ENCODE data around the gene FAM229B.
"Not testable (repeated sequence)": the region's sequence is repeated elsewhere in the genome, so short reads cannot be mapped to it uniquely, and the experiment has no call there.

The FAM229B gene

DNA sequence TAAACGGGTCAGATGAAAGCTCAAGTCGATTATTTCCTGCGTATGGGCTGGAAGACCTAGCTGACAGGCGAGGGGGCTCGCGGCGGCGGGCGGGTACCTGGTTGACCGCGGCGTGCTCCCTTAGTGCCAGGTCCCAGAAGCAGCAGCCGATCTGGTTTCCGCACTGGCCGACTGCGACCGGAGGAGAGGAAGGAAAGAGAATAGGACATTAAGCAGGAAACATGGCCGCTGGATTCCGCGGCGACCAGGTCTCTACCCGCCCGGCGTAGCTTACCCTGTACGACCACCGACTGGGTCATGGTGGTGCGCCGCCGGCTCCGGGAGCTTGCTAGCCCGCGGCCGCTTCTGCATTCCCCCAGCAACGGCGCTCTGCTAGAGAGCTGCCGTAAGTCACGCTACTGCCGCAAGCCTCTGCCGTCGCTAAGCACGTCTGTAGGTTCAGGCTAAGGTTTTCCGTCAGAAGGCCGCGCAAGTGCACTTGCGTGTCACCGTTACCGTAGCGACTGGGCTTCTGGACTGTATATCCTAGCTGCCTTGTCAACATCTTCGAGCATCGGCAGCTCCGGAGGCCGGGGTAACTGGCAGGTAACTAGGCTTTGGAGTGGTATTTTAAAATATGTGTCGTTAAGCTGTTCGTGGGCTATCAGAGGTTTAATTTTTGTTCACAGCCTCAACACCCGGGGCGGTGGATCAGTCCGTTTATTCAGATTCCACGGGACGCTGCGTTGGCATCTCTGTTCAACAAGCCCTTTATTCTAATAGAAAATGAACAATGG is at the start of gene FAM229B, which contains the start of gene TUBE1:
Gene FAM229B (plus strand): TSS at position 456 of the 776 bp plus-strand sequence. CDS start 11,693 bp downstream, outside the sequence.
Gene TUBE1 (minus strand): TSS at position 347 of the 776 bp plus-strand sequence. CDS start 48 bp downstream, at position 299.
- peak; percentile 85 for DNase-seq

DNA sequence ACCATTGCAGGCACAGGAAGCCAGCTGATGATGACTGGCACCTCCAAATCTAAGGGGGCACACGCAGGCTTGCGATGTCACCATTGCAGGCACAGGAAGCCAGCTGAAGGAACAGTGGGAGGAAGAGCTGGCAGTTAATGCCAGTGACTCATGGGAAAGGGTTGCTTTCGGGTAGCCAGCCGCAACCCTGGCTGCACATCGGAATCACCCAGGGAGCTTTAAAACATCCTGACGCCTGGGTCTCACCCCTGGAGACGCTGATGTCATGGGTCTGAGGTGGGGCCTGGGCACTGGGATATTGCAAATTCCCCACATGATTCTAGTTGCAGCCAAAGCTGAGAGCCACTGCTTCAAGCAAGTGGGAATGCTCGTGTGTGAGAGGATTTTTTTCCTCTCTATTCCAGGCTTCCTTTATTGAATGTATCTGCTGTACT is 49.6 kb upstream of the FAM229B start:
- DNase-seq, result no peak

GRCh38 chr6:112038268-112038667 is 49.1 kb upstream of the FAM229B start:
- DNase-seq, result no peak

- no peak for DNase-seq
Observed at GRCh38 chr6:112038756-112039430, 48.5 kb upstream of the FAM229B start.

GRCh38 chr6:112039431-112039770 is 48.0 kb upstream of the FAM229B start:
- no peak for DNase-seq

DNA sequence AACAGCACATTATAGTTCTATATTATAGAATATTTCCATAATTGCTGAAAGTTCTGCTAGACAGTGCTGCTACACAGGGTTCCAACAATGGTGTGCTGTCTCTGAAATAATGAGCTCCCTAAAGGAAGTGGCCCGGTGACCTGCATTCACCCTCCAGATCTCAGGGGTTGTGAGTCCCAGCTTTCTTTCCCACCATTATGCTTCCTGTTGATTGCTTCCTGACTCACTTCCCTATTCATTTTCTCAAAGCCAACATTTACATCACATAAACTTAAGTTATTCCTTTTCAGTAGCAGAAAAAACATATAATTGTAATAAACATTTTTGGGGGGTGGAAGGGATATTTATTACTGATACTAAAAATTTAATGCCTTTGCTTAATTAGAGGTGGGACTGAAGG is 46.4 kb upstream of the FAM229B start:
- DNase-seq, result no peak

DNA sequence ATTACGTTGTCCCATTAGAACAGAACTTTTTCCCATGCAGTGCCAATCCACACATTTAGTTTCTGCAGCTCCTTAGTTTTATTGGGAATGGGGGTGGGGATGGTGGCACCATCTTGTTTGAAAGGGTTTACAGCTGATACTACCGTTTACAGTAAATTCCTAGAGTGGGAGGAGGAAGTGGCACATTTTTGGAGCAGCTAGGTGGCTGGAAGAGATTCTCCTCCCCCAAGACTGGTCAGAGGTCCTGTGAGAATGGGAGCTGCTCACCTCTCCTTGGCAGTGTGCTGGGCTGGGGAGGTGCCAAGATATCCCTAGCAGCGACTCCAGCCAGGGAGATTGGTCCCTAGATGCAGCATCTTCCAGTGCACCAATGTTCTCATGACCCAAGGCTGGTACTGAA is 45.9 kb upstream of the FAM229B start:
- no peak for DNase-seq

- peak; percentile 82 for DNase-seq
Observed at GRCh38 chr6:112043032-112044007, 44.1 kb upstream of the FAM229B start.

GRCh38 chr6:112044196-112044595 is 43.2 kb upstream of the FAM229B start:
- DNase-seq, result no peak

- DNase-seq, result no peak
Observed at GRCh38 chr6:112044856-112045255, 42.5 kb upstream of the FAM229B start.

- not testable (repeated sequence) for DNase-seq
Observed at GRCh38 chr6:112047523-112047922, 39.9 kb upstream of the FAM229B start.

GRCh38 chr6:112049026-112049799 is 38.2 kb upstream of the FAM229B start:
- DNase-seq, result no peak

DNA sequence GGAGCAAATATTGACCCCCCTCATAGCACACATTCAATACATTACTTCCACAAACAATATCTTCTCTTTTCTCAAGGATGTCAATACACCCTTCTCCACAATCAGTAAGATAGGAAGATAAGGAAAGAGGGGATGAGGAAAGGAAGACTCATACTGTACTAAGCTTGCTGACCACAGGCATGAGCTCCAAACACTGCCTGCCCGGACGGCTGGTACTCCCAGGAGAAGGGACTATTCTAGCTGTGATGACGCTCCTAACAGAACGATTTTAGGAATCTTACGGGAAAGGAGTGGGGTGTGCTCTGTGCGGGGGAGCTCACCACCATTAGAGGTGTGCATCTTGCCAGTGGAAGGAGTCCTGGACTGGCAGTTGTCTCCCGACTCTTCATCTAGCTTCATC is 37.4 kb upstream of the FAM229B start:
- DNase-seq, result no peak

DNA sequence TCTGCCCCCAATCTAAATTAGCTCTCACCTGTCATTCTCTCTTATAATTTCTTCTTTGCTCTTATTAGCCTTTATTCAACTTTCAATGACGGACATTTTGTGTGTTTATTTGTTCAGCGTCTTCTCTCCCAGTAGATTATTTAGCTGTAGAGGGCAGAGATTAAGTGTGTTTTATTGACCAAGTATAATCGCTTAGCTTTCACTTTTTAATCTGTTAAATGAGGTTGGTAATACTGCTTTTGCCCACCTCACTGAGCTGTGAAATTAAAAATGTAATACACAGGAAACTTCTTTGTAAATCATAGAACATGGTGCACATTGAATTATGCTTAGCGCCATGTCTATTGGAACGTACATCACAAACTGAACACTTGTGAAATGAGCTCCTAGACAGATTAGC is 37.0 kb upstream of the FAM229B start:
- no peak for DNase-seq

- DNase-seq, result not testable (repeated sequence)
Observed at GRCh38 chr6:112051251-112051740, 36.1 kb upstream of the FAM229B start.

GRCh38 chr6:112054001-112054400 is 33.4 kb upstream of the FAM229B start, which contains the start of gene CCN6:
CCN6 (plus strand) TSS chr6:112054104; CDS start chr6:112054358, 254 bp downstream.
- DNase-seq, result no peak

- DNase-seq, result no peak
Observed at GRCh38 chr6:112054555-112055190, 32.7 kb upstream of the FAM229B start.

- DNase-seq, result no peak
Observed at GRCh38 chr6:112058243-112059032, 29.0 kb upstream of the FAM229B start.

DNA sequence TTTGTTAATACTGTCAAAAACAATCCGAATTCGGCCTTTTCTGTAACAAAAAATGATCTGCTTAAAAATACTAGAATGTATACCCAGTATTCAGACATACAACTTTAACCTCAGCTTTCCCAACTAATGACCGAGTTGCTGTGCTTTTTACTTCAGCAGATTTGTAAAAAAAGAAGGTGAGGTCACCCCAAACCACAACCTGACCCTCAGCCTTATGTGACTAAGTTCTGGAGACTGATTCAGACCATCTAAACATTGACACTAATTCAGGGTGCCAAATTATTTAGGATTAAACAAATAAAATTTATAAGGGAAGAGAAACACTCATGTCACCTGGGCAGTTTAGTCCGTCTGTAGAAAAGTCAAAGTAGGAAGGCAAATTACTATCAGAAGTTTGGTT is 25.8 kb upstream of the FAM229B start:
- DNase-seq, result no peak

- no peak for DNase-seq
Observed at GRCh38 chr6:112062966-112063365, 24.4 kb upstream of the FAM229B start.
